ENCODE measurements around the gene RNF5. TPM values are rescaled to one million over a fixed set of nuclear protein-coding genes. Genes with fewer than 3 reads are reported as not detected.

Gene RNF5
- total and polyA plus RNA-seq, 9 of the 15 experiments (the other 6 are each of a cell fraction or from before 2014, with no cell fraction given), result 62.2 to 245 (median 129) TPM

- no peak for TF ChIP-seq IRF1 (CRISPR knock-in tag; IDR thresholded peaks at IDR 0.05; ENCODE audit: borderline replicate concordance)
- TF ChIP-seq PYGO2 (tag; IDR thresholded peaks at IDR 0.05), result no peak
- no peak for TF ChIP-seq BRF1 (IDR thresholded peaks at IDR 0.05; ENCODE audit: borderline replicate concordance, extremely low read depth, insufficient read length)
- no peak for TF ChIP-seq HNRNPLL (IDR thresholded peaks at IDR 0.05; ENCODE audit: low read depth, low read length, poor library complexity, severe bottlenecking)
- no peak for TF ChIP-seq CBX3 (IDR thresholded peaks at IDR 0.05; ENCODE audit: borderline replicate concordance in 1 of 2, low read length in 2 of 2)
- no peak for TF ChIP-seq MLLT1 (IDR thresholded peaks at IDR 0.05)
- no peak for TF ChIP-seq NFYB (IDR thresholded peaks at IDR 0.05; ENCODE audit: extremely low read depth, insufficient read length)
- TF ChIP-seq ZBTB26 (CRISPR knock-in tag; IDR thresholded peaks at IDR 0.05), result no peak
- no peak for TF ChIP-seq TAF1 (IDR thresholded peaks at IDR 0.05; ENCODE audit: control insufficient read depth, extremely low read depth, insufficient read depth, low read length, severe bottlenecking)
- TF ChIP-seq RBM15 (IDR thresholded peaks at IDR 0.05; ENCODE audit: insufficient read depth, low read length), result no peak
- TF ChIP-seq JUNB (CRISPR knock-in tag; conservative IDR thresholded peaks at IDR 0.05), result no peak
- TF ChIP-seq HINFP (tag; conservative IDR thresholded peaks at IDR 0.05; ENCODE audit: low read depth), result no peak
- no peak for TF ChIP-seq ZNF77 (CRISPR knock-in tag; IDR thresholded peaks at IDR 0.05)
- no peak for TF ChIP-seq POLR3G (IDR thresholded peaks at IDR 0.05; ENCODE audit: extremely low read depth, insufficient read length, insufficient replicate concordance)
- no peak for TF ChIP-seq MEF2A (IDR thresholded peaks at IDR 0.05; ENCODE audit: control insufficient read depth, low read depth, low read length)
- TF ChIP-seq ATF4 (CRISPR knock-in tag; IDR thresholded peaks at IDR 0.05), result no peak
- no peak for TF ChIP-seq SREBF1 (IDR thresholded peaks at IDR 0.05; ENCODE audit: borderline replicate concordance, low read depth, low read length)
- peak; percentile 29 for TF ChIP-seq ESRRA (IDR thresholded peaks at IDR 0.05; ENCODE audit: borderline replicate concordance, low read depth)
- TF ChIP-seq PML (IDR thresholded peaks at IDR 0.05; ENCODE audit: low read length), result no peak
- TF ChIP-seq MAZ (CRISPR knock-in tag; conservative IDR thresholded peaks at IDR 0.05 in 1 of 2, IDR thresholded peaks at IDR 0.05 in 1 of 2), result peak; percentile 63 to 74; a peak in 2 of 4 replicates
- no peak for TF ChIP-seq DDX20 (tag; IDR thresholded peaks at IDR 0.05; ENCODE audit: low read depth)
- peak; percentile 84 for TF ChIP-seq CTBP1 (IDR thresholded peaks at IDR 0.05; ENCODE audit: borderline replicate concordance)
Observed at GRCh38 chr6:32154514-32155161, 23.6 kb upstream of the RNF5 start (continued).

Measured in K562 (cell line).